NOMO-1 treated with DMSO at 0.1 percent for 48 hours (cell line): Measurements from ENCODE around the gene SNX3.
A peak's percentile ranks its signal among the peaks of the same experiment; 100 is the strongest.
"Not testable (repeated sequence)": the region's sequence is repeated elsewhere in the genome, so short reads cannot be mapped to it uniquely, and the experiment has no call there.

Experiments
- DNase-seq: peaks from one replicate; lab custom pipeline; 2025; ENCODE audit not compliant: unreplicated experiment; lab: John Stamatoyannopoulos, UW

SNX3 gene

DNA sequence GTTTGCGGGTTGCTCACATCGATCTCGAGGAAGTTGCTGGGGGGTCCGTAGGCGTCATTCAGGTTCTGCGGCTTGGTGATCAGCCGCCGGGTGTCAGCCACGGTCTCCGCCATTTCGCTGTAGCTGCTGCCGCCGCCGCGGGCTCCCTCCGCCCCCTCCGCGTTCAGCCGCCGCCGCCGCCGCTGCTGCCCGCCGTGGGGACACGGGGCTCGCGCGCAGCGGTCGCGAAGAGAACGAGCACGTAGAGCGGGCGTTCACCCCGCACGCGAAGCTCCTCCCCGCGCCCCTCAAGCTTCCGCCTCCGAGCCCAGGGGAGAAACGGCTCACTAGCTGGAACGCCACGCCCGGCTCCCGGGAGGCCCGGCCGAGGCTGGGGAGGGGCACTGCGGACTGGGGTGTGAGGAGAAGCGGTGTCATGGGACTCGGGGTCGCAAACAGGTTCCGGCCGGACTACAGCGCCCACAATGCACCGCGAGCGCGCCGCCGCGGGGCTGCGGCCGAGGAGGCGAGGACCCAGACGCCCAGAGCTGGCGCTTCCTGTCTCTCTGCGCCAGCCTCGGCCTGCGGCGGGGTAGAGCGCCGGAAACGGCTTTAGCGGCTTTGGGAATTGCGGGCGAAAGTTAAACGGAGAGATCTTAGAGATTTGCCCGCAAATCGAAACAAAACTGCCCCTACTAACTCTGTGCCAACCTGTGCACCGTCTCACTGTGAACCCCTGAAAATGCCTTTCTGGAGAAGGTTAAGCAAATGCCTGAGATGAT lies at the start of gene SNX3:
Gene SNX3, minus strand, starts transcription at position 232 of the 761 bp plus-strand sequence. Its CDS starts 119 bp downstream, at position 113.
- DNase-seq: peak; percentile 96

DNA sequence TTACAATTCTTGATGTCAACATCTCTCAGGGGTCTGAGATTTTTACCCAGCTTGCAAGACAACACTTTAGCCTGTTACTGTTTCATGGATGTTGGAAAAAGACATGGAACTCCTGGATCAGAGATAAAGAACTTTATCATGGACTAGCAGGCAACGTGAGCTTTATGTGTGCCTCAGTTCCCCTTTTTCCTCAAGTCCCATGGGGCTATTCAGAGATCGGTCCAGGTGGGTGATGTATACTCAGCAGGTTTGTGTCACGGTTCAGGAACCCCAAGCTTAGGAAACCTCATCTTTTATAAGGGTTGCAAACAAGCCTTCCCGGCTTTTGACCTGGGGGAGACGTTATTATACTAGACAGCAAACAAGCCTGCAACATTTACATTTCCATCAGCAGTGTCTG lies 49.0 kb upstream of the SNX3 start:
- DNase-seq: no peak

DNA sequence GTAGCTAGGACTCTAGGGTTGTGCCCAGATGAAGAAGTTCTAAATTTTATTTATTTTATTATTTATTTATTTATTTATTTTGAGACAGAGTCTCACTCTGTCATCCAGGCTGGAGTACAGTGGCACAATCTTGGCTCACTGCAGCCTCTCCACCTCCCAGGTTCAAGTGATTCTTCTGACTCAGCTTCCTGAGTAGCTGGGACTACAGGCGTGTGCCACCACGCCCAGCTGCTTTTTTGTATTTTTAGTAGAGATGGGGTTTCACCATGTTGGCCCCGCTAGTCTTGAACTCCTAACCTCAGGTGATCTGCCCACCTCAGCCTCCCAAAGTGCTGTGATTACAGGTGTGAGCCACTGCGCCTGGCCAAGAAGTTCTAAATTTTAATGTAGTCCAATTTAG lies 47.8 kb upstream of the SNX3 start:
- DNase-seq: not testable (repeated sequence)

DNA sequence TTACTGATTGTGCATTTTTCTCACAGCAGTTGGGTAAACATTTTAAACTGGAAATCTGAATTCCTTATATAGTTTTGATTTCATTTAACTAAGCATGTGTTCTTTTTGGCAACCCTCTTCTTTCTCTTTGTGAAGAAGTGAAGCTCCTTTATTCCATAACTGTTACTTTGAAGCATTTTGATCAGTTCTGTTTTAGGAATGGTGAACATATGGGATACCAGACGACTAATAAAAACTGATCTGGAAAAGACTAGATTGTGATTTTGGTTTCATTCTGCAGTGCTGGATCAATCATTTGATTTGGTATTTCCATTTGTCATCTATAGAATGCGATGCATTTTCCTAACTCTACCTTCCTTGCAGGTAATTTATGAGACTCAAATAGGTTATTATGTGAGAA lies 43.8 kb upstream of the SNX3 start:
- DNase-seq: no peak

DNA sequence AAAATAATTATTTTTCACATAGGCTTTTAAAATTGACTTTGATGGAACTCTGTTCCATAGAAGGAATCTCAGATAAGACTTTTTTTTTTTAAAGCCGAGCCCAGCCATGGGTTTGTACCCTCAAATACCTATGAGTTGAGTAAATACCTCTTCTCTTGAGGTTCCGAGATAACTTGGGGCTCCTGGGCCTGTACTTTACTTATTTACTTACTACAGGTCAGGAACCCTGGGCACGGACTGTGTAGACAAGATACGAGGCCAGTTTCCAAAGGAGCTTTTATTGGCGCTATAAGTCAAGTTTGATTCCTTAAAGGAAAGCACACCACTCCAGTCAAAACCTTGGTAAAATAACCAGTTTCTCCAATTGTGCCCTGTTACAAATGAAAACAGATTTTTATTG lies 41.5 kb upstream of the SNX3 start:
- no peak for DNase-seq

DNA sequence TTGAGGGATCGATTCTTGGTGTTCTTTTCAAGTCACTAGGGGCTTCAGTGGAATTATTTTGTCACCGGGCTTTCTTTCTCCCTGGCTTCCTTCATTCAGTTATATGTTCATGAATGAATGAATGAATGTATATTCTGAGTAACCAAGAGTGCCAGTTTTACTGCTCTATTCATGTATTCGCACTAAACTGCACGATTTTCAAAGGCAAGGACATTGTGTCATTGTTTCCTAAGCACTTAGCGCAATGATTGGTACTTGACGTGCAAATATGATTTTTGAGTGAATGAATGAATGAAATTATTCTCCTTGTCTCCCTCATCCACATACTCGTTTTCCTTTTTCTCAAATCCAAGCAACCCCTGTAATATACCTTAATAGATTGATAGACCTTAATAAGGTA lies 34.8 kb upstream of the SNX3 start:
- DNase-seq: peak; percentile 39

DNA sequence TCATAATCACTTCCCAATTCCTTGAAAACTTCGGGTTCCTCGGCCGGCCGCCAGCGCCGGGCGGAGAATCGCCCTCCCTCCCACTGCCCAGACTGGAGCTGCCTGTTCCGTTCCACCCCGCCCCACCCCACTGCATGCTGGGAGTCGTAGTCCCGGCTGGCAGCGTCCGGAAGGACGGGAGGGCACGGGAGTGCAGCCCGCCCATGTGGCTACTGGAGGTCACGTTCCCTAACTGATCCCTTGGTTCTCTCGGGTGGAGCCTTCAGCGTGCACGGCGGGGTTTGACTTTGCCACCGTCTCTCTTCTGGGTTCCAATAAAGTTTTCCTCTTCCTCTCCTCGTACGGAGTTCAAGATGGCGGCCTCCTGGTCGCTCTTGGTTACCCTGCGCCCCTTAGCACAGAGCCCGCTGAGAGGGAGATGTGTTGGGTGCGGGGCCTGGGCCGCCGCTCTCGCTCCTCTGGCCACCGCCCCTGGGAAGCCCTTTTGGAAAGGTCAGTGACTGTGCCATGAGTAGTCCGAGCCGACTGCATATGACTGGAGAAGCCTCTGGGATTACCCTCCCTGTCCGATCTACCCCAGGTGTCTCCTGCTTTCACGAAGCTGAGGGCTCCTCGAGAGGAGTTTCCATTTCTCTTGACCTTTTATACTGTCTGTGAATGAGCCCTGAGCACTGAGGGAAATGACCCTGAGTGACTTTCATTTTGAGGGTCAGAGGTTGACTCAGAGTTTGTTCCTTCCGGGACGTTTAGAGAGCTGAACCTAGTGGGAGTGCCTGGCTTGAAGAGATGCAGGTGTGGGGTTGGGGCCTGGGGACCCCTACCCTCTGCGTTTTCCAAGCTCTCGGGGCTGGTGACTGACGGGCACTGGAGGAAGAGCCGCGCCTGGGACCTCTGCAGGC lies 34.1 kb upstream of the SNX3 start, which contains the start of gene AFG1L:
Gene AFG1L, plus strand, starts transcription at position 328 of the 899 bp plus-strand sequence. Its CDS starts 26 bp downstream, at position 354.
- DNase-seq: peak; percentile 84

DNA sequence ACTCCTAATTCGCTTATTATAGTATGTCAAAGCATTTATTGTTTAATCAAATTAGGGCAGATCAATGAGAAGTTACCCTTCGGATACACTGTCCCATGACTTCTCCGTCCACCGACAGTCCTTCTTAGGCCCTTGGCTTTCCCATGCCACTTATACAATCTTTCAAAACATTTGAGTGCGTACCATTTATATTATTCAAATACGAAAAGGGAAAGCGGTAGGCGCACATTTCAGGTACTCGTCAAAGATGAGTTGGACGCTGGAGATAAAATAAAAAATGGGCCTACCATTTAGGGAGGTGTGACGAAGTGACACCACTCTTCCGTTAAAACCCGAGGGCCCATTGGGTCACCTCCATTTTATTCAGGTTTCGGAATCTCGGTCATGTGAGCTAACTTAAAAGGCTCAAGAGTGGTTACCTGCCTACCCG lies 33.5 kb upstream of the SNX3 start:
- no peak for DNase-seq

DNA sequence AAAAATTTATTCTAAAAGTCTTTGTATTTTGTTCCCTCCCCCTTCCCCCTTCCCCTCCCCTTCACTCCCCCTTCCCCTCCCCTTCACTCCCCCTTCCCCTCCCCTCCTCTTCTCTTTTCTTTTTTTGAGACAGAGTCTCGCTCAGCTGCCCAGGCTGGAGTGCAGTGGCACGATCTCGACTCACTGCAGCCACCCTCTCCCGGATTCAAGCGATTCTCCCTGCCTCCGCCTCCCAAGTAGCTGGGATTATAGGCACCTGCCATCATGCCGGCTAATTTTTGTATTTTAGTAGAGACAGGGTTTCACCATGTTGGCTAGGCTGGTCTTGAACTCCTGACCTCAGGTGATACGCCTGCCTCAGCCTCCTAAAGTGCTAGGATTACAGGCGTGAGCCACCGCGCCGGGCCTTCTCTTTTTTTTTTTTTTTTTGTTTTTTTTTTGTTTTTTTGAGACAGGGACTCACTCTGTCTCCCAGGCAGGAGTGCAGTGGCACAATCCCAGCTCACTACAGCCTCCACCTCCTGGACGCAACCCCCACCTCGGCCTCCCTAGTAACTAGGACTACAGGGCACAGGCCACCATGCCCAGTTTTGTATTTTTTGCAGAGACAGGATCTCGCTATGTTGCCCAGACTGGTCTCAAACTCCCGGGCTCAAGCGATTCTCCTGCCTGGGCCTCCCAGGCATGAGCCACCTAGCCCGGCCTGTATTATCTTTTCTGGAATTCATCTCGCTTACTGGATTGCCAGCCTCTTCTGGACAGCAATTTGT lies 32.9 kb upstream of the SNX3 start:
- DNase-seq: no peak

DNA sequence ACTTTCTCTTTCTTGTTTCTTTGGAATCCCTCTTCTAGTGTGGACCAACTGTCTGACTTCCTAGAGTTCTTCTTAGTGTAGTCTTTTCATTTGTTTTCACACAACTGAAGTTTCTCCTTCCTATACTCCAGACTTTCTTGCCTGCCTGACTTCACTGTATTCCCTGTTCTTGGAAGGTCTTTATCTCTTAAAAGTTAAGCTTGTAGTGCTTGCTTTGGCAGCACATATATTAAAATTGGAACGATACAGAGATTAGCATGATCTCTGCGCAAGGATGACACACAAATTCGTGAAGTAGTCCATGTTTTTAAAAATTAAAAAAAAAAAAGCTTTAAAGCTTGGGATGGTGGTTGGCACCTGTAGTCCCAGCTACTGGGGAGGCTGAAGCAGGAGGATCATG lies 31.7 kb upstream of the SNX3 start:
- not testable (repeated sequence) for DNase-seq

DNA sequence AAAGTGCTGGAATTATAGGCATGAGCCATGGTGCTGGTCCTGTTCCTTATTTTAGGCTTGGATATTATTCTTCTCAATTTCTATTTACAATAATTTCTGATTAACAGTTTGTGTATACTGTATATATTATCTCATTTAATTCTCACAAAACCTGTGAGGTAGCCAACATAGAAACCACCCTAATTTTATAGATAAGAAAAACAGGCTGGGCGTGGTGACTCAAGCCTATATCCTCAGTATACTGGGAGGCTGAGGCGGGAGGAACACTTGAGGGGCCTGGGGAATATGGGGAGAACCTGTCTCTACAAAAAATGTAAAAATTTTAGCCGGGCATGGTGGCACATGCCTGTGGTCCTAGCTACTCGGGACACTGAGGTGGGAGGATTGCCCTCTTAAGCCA lies 30.3 kb upstream of the SNX3 start:
- DNase-seq: no peak

DNA sequence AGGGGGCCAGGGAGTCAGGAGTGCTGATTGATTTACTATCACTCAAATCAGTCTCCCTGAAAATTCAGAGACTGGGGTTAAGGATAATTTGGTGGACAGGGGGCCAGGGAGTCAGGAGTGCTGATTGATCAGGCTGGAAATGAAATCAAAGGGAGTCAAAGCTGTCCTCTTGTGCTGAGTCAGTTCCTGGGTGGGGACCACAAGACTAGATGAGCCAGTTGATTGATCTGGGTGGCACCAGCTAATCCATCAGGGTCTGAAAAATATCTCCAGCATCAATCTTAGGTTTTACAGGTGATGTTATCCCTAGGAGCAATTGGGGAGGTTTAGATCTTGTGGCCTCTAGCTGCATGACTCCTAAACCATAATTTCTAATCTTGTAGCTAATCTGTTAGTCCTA lies 27.9 kb upstream of the SNX3 start:
- no peak for DNase-seq

DNA sequence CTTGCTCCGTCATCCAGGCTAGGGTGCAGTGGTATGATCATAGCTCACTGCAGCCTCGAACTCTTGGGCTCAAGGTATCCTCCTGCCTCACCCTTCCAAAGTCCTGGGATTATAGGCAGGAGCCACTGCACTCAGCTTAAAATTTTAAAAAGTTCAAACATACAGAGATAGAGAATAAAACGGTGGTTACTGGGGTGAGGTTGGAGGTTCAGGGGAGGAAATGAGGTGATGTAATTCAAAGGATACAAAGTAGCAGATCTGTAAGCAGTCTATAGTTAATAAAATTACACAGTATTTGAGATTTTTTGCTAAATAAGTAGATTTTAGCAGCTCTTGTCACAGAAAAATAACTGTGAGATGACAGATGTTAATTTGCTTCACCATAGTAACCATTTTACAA lies 26.5 kb upstream of the SNX3 start:
- no peak for DNase-seq

DNA sequence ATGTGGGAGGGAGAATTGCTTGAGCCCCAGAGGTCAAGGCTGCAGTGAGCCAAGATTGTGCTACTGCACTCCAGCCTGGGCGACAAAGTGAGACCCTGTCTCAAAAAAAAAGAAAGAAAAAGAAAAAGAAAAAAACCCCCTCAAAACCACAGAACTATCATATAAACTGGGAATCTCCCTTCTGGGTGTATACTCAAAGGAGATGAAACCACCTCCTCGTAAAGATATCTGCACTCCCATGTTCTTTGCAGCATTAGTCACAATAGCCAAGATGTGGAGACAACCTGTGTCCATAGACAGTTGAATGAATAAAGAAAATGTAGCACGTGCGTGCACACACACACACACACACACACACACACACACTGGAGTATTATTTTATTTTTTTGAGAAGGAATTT lies 25.5 kb upstream of the SNX3 start:
- DNase-seq: no peak

DNA sequence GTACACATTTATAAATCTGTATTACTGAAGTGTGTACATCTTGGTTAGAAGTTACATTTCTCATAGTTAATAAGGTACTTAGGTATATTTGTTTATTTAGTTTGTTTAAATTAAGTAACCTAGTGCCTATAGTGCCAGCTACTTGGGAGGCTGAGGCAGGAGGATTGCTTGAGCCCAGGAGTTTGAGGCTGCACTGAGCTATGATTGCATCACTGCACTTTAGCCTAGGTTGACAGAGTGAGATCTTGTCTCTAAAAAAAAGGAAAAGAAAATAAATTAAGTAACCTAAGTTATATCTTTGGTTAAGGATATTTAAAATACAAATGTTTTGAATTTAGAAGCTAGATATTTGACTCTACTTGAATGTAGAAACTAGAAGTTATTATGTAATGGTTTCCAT lies 24.5 kb upstream of the SNX3 start:
- DNase-seq: no peak

DNA sequence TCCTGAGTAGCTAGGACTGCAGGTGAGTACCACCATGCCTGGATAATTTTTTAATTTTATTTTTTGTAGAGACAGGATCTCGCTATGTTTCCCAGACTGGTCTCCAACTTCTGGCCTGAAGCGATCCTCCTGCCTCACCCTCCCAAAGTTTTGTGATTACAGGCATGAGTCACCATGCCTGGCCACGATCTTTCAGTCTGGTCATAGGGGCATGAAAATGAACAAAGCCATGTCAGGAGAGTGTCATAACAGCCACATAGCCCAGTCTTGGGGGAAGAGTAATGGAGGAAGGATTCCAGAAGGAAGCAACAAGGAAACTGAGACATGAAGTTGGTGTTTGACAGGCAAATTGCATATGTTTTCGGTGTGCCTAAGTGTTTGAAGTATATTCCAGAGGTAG lies 17.0 kb upstream of the SNX3 start:
- no peak for DNase-seq

DNA sequence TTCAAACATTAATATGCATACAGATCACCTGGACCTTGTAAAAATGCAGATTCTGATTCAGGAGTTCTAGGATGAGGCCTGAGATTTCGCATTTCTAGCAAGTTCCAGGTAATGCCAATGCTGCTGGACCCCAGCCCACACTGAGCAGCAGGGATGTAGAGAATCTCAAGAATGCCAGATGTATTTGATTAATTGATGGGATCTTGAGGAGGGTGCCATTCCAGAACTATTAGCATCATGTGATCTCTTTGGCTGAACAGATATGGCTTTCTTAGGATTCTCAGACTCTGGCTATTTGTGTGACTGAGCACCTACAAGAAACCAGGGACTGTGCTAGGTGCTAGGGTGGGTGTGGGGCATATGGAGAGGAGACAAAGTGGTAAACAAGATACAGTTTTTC lies 16.5 kb upstream of the SNX3 start:
- no peak for DNase-seq

DNA sequence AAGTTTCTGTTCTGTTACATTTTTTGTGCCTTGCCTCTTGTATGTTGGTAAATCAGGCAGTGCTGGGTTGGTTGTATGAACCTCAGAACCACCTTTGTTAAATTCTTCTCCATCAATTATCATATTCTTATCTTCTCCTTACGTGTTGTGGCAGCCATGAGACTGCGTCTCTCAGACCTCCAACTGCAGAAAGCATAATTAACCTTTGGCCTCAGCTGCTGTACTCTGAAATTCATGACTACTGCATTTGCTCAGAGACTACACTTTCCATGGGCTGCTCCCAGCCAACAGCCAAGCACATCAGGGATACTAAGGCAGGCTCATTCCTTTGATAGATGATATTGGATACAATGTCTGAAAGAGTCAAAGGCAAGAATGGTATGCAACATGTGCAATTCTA lies 15.1 kb upstream of the SNX3 start:
- DNase-seq: no peak

DNA sequence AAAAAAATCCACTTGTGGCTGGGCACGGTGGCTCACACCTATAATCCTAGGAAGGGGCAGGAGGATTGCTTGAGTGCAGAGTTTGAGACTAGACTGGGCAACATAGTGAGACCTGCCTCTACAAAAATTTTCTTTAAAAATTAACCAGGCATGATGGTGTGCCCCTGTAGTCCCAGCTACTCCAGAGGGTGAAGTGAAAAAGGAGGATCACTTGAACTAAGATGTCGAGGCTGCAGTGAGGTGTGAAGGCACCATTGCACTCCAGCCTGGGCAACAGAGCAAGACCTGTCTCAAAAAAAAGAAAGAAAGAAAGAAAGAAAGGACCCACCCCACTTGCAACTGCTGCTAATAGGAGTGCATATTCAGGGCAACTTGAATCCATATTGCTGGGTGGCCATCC lies 13.7 kb upstream of the SNX3 start:
- no peak for DNase-seq

DNA sequence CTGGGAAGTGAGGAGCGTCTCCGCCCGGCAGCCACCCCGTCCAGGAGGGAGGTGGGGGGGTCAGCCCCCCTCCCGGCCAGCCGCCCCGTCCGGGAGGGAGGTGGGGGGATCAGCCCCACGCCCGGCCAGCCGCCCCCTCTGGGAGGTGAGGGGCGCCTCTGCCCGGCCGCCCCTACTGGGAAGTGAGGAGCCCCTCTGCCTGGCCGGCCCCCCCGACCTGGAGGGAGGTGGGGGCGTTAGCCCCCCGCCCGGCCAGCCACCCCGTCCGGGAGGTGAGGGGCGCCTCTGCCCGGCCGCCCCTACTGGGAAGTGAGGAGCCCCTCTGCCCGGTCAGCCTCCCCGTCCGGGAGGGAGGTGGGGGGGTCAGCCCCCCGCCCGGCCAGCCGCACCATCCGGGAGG lies 9.1 kb upstream of the SNX3 start:
- not testable (repeated sequence) for DNase-seq

DNA sequence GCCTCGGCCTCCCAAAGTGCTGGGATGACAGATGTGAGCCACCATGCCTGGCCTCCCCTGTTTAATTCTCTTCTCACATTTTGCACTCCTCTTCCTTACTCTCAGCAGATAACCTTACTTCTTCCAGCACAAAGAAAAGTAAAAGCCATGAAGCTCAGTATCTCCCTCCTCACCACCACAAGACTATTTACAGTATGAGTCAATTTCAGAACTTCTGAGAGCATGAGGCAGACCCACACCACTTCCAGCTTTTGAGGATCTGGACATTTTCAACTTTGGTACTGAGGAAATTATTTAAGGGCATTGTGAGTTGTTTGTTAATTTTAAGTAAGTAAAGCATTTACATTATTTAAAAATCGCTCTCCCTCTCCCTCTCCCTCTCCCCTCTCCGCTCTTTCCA lies 8.0 kb upstream of the SNX3 start:
- no peak for DNase-seq
